Endothelial cell of umbilical vein (primary cell): ENCODE data around the gene SNX10. TPM values are rescaled to one million over a fixed set of nuclear protein-coding genes. Genes with fewer than 3 reads are reported as not detected.

Experiments used
- BruUV-seq: library from RNA; stranded (reverse); fragments of 400-500 nt; replicated peaks from 2 replicates; lab custom pipeline; 2021; lab: Mats Ljungman, UMichigan
- CTCF ChIA-PET: fragments of 300-600, 350-600 bp; sonication (Branson Sonifier 250); formaldehyde crosslinking; loops from one replicate; lab custom pipeline; 2021; ENCODE audit warnings: antibody characterized with exemption, inconsistent platforms; lab: Charles Lee
- POLR2A ChIA-PET: fragments of 300-600, 350-600 bp; sonication (Branson Sonifier 250); formaldehyde crosslinking; loops from one replicate; lab custom pipeline; 2021; ENCODE audit warnings: antibody characterized with exemption, inconsistent platforms; lab: Charles Lee
- DNase-seq: peaks from one replicate; pipeline ENCODE4 v3.0.0-alpha.2; 2011; ENCODE audit warnings: low read depth, low spot score
- FAIRE-seq: peaks from 2 replicates; lab custom pipeline; 2011; peaks lifted over from hg19 to GRCh38; lab: Jason Lieb, UNC
- H2AFZ ChIP-seq: 2 replicates; pipeline ENCODE4 v1.6.0; 2012; ENCODE audit warnings: low read depth, low read length, control low read depth, inconsistent platforms
- H3K27ac ChIP-seq: 2 replicates; pipeline ENCODE4 v1.5.1; 2011; ENCODE audit warnings: low read depth, mild to moderate bottlenecking, control low read depth, low read length, moderate library complexity; ENCODE audit not compliant: insufficient read depth
- H3K27me3 ChIP-seq, 2 experiments: 2 replicates each; pipeline versions ENCODE4 v1.6.0 to v1.6.1; 2011; ENCODE audit warnings: low read length in 2 of 2, mixed read lengths in 1 of 2; ENCODE audit not compliant: control insufficient read depth in 2 of 2, insufficient read depth in 2 of 2
- H3K36me3 ChIP-seq, 2 experiments: 2 replicates in 1 of 2; 3 replicates in 1 of 2; pipeline ENCODE4 v1.5.1; 2011; ENCODE audit warnings: low read length in 2 of 2, mild to moderate bottlenecking in 1 of 2, moderate library complexity in 1 of 2; ENCODE audit not compliant: control insufficient read depth in 2 of 2, insufficient read depth in 2 of 2; ENCODE audit errors: extremely low read depth in 1 of 2
- H3K4me1 ChIP-seq: 3 replicates; pipeline ENCODE4 v1.5.1; 2011; ENCODE audit warnings: mild to moderate bottlenecking, low read length; ENCODE audit not compliant: control insufficient read depth, insufficient read depth; ENCODE audit errors: extremely low read depth
- H3K4me2 ChIP-seq: 2 replicates; pipeline ENCODE4 v1.6.1; 2011; ENCODE audit warnings: low read length, control low read depth, mixed read lengths; ENCODE audit not compliant: insufficient read depth
- H3K4me3 ChIP-seq, 3 experiments: fragments of 200-600 bp in 1 of 3; sonication (generic), shearing (Covaris generic) in 1 of 3; replicated peaks in 1 of 3; 2 replicates each; pipeline ENCODE4 v1.5.1; 2011 to 2016; ENCODE audit warnings: control low read depth in 3 of 3, low read length in 3 of 3, mild to moderate bottlenecking in 2 of 3, inconsistent platforms in 1 of 3, low read depth in 1 of 3, moderate library complexity in 1 of 3; ENCODE audit not compliant: insufficient read depth in 1 of 3
- H3K79me2 ChIP-seq: 2 replicates; pipeline ENCODE4 v1.6.0; 2012; ENCODE audit warnings: low read length, inconsistent platforms; ENCODE audit not compliant: control insufficient read depth, insufficient read depth
- H3K9ac ChIP-seq: replicated peaks from 2 replicates; pipeline ENCODE3; 2011; ENCODE audit warnings: low read length, control low read depth; ENCODE audit not compliant: insufficient read depth; ENCODE audit errors: extremely low read depth
- H3K9me1 ChIP-seq: replicated peaks from 3 replicates; pipeline ENCODE4 v1.6.0; 2011; ENCODE audit warnings: mild to moderate bottlenecking, low read length; ENCODE audit not compliant: control insufficient read depth, insufficient read depth; ENCODE audit errors: extremely low read depth
- H3K9me3 ChIP-seq: replicated peaks from 2 replicates; pipeline ENCODE4 v1.5.1; 2012; ENCODE audit warnings: low read length, inconsistent platforms; ENCODE audit not compliant: control insufficient read depth, insufficient read depth
- H4K20me1 ChIP-seq: replicated peaks from 2 replicates; pipeline ENCODE3; 2011; ENCODE audit warnings: mild to moderate bottlenecking, low read length; ENCODE audit not compliant: control insufficient read depth, insufficient read depth; ENCODE audit errors: extremely low read depth
- CTCF ChIP-seq, 2 donors: IDR thresholded peaks; 1 replicate in 1 of 2; 2 replicates in 1 of 2; pipeline ENCODE4 v1.5.1; 2011; ENCODE audit warnings: low read length in 2 of 2, mild to moderate bottlenecking in 2 of 2, moderate library complexity in 2 of 2, control low read depth in 1 of 2, inconsistent platforms in 1 of 2, low read depth in 1 of 2; ENCODE audit not compliant: insufficient read depth in 1 of 2; ENCODE audit errors: extremely low read depth in 1 of 2
- EZH2 ChIP-seq: IDR thresholded peaks from 2 replicates; pipeline ENCODE4 v1.6.1; 2012; ENCODE audit warnings: borderline replicate concordance, low read depth, mild to moderate bottlenecking, moderate library complexity, low read length, inconsistent platforms; ENCODE audit not compliant: severe bottlenecking
- FOS ChIP-seq: IDR thresholded peaks from 2 replicates; pipeline ENCODE4 v1.6.1; 2011; ENCODE audit warnings: mild to moderate bottlenecking, low read length, moderate library complexity, borderline replicate concordance; ENCODE audit not compliant: insufficient read depth
- GATA2 ChIP-seq: IDR thresholded peaks from 2 replicates; pipeline ENCODE4 v1.7.0; 2011; ENCODE audit warnings: low read depth, mild to moderate bottlenecking, moderate library complexity, mixed read lengths, low read length; ENCODE audit not compliant: insufficient read length, insufficient read depth
- JUN ChIP-seq: IDR thresholded peaks from 2 replicates; pipeline ENCODE4 v1.6.1; 2011; ENCODE audit warnings: borderline replicate concordance, low read depth; ENCODE audit not compliant: insufficient read length, insufficient read depth
- MYC ChIP-seq: IDR thresholded peaks from one replicate; pipeline ENCODE4 v1.6.1; 2011; ENCODE audit warnings: mild to moderate bottlenecking, low read depth, low read length
- POLR2A ChIP-seq: IDR thresholded peaks from 2 replicates; pipeline ENCODE4 v1.6.1; 2012; ENCODE audit warnings: low read depth, mild to moderate bottlenecking, control low read depth, low read length
- POLR2AphosphoS5 ChIP-seq: IDR thresholded peaks from 2 replicates; pipeline ENCODE4 v1.6.1; 2012; ENCODE audit warnings: low read depth, mild to moderate bottlenecking, control low read depth, low read length, moderate library complexity; ENCODE audit not compliant: insufficient read depth
- dilution Hi-C: fragments of 300-500 bp; cut with MboI; formaldehyde crosslinking; loops from one replicate; pipeline ENCODE4 v1.15.0; 2019; ENCODE audit warnings: low sequenced_read_pairs; ENCODE audit not compliant: extremely low pct_ligation_motif_present
- intact Hi-C: fragments of 100-400 bp; cut with micrococcal nuclease; formaldehyde crosslinking; loops from one replicate; pipeline ENCODE4 v1.10.0; 2022
- polyA plus RNA-seq, 4 experiments: library from polyadenylated mRNA; depleted of rRNA in 3 of 4; stranded (reverse) in 3 of 4; unstranded in 1 of 4; fragments of >200 nt; gene quantifications; 2 replicates each; pipeline versions ENCODE4 v1.2.1 to v1.2.3, GENCODE V29; 2011 to 2012; ENCODE audit warnings: missing spikeins in 1 of 4
- total RNA-seq: library from RNA; stranded (reverse); gene quantifications from 2 replicates; pipeline ENCODE4 v1.2.3, GENCODE V29; 2021
- TF ChIP-seq, protein P1 (sequence below): IDR thresholded peaks from 2 replicates; pipeline ENCODE4 v1.6.1; 2011; ENCODE audit not compliant: insufficient read depth, insufficient read length

SNX10 gene
- total and polyA plus RNA-seq, 2 donors (not counting 3 experiments of a cell fraction or from before 2014, with no cell fraction given) = 0.25 to 0.80 TPM

GRCh38 chr7:26284995-26285632 is 6.5 kb upstream of the SNX10 start:
- H3K9me3 ChIP-seq = no peaks in the 10 kb centered on the region
- BruUV-seq = no TSS peak
- no peaks in the 10 kb centered on the region for H3K79me2 ChIP-seq
- no peak overlapping the region for H3K4me3 ChIP-seq
- H3K9ac ChIP-seq = no peak overlapping the region
- no peaks in the 10 kb centered on the region for H3K4me1 ChIP-seq
- POLR2A ChIA-PET = no interaction called here
- no peaks in the 10 kb centered on the region for H3K9me1 ChIP-seq
- intact Hi-C loops (loop anchor here (5.0 kb wide), 1 partner anchor 877 kb away; no protein-coding TSS in a partner anchor), dilution Hi-C loops (no loop called here)
- CTCF ChIA-PET = interaction anchor here (0.6 to 1.5 kb wide), 10 partner anchors 9 to 384 kb away, joined by 3 to 17 read pairs (median 4); partner anchors contain the start of gene NFE2L3
- H3K4me2 ChIP-seq = no peak overlapping the region
- no peak overlapping the region for H2AFZ ChIP-seq
- TF ChIP-seq, protein P1, sequence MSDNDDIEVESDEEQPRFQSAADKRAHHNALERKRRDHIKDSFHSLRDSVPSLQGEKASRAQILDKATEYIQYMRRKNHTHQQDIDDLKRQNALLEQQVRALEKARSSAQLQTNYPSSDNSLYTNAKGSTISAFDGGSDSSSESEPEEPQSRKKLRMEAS = no peak
- no peak for TF ChIP-seq GATA2
- no peak for TF ChIP-seq JUN
- TF ChIP-seq CTCF (IDR thresholded peaks at IDR 0.05; ENCODE audit: extremely low read depth in 1 of 2, insufficient read depth in 1 of 2, low read depth in 1 of 2, low read length in 2 of 2) = no peak
- no peak for TF ChIP-seq EZH2
- no peak for TF ChIP-seq POLR2A
- no peak for TF ChIP-seq POLR2AphosphoS5
- TF ChIP-seq MYC = no peak
- no peak for TF ChIP-seq FOS
- no peak overlapping the region for H3K27ac ChIP-seq
- H4K20me1 ChIP-seq = no peaks in the 10 kb centered on the region
- FAIRE-seq (no peak), DNase-seq (no peak)
- H3K36me3 ChIP-seq = no peaks in the 10 kb centered on the region
- H3K27me3 ChIP-seq = peaks cover 2 to 3% of the 10 kb centered on the region in 2 experiments
